Lower leg skin (tissue), 3 donors: ENCODE measurements around the gene GPRC5C.

Experiments used
- POLR2A ChIP-seq, 2 donors: fragments of 450-650 bp; IDR thresholded peaks; one replicate each; pipeline ENCODE4 v1.6.1; 2016 to 2017; ENCODE audit warnings: antibody characterized with exemption in 2 of 2, mild to moderate bottlenecking in 1 of 2, moderate library complexity in 1 of 2
- TF ChIP-seq, protein P1 (sequence below), 3 donors: fragments of 450-650 bp; IDR thresholded peaks; one replicate each; pipeline ENCODE4 v1.5.1; 2016; ENCODE audit warnings: antibody characterized with exemption in 3 of 3, mild to moderate bottlenecking in 3 of 3, moderate library complexity in 2 of 3

DNA sequence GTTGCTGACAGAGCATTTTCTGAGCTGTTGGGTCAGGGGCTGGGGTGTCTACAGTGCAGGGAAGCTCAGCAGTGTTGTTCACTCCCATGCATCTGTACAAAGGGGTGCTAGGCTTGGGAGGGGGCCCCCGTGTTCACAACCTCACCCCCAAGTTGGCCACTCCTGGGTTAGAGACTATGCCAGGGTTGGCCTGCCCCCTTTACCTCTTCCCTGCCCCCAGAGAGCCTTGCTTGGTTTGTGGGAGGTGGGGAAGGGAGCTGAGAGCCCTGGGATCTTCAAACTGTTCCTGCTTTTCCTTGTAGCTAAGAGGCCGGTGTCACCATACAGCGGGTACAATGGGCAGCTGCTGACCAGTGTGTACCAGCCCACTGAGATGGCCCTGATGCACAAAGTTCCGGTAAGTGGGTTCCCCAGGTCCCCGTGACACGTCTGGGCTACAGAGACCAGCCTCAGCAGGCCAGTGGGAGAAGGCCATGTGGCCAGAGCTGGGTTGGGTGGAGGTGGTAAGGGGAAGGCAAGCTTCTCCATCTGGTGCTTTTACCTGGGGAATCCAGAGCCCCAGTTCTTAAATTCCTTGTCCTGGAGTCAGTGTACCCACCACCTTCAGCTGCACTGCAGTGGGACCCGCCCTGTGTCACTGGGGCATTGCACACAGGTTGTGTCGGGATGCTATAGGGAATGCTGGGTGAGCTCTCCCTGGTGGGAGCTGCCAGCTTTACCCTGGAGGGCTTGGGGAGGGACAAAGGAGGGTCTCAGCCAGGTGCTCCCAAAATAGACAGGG is 11.8 kb downstream of the GPRC5C start:
- TF ChIP-seq, protein P1, sequence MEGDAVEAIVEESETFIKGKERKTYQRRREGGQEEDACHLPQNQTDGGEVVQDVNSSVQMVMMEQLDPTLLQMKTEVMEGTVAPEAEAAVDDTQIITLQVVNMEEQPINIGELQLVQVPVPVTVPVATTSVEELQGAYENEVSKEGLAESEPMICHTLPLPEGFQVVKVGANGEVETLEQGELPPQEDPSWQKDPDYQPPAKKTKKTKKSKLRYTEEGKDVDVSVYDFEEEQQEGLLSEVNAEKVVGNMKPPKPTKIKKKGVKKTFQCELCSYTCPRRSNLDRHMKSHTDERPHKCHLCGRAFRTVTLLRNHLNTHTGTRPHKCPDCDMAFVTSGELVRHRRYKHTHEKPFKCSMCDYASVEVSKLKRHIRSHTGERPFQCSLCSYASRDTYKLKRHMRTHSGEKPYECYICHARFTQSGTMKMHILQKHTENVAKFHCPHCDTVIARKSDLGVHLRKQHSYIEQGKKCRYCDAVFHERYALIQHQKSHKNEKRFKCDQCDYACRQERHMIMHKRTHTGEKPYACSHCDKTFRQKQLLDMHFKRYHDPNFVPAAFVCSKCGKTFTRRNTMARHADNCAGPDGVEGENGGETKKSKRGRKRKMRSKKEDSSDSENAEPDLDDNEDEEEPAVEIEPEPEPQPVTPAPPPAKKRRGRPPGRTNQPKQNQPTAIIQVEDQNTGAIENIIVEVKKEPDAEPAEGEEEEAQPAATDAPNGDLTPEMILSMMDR (IDR thresholded peaks at IDR 0.05): no peak
- TF ChIP-seq POLR2A (IDR thresholded peaks at IDR 0.05): no peak
